GM12891 (cell line): ENCODE data around the gene PCAT7.
"Not testable (repeated sequence)": the region's sequence is repeated elsewhere in the genome, so short reads cannot be mapped to it uniquely, and the experiment has no call there.

Source experiments
- DNase-seq: peaks from one replicate; pipeline ENCODE4 v3.0.0; 2011; ENCODE audit warnings: low spot score; ENCODE audit not compliant: insufficient read length
- FAIRE-seq: peaks from 2 replicates; lab custom pipeline; 2011; peaks lifted over from hg19 to GRCh38; lab: Jason Lieb, UNC
- PAX5 ChIP-seq: IDR thresholded peaks from 2 replicates; pipeline ENCODE4 v1.6.1; 2011; ENCODE audit warnings: low read length, moderate library complexity, mild to moderate bottlenecking; ENCODE audit not compliant: insufficient read depth, severe bottlenecking
- POLR2A ChIP-seq: IDR thresholded peaks from 2 replicates; pipeline ENCODE4 v1.6.1; 2011; ENCODE audit warnings: low read depth, low read length, control low read depth
- POLR2AphosphoS5 ChIP-seq: IDR thresholded peaks from 2 replicates; pipeline ENCODE4 v1.6.1; 2011; ENCODE audit warnings: low read depth, low read length, control low read depth
- POU2F2 ChIP-seq: IDR thresholded peaks from 2 replicates; pipeline ENCODE4 v1.6.1; 2011; ENCODE audit warnings: low read depth, mild to moderate bottlenecking, control low read depth, low read length, moderate library complexity
- SPI1 ChIP-seq: IDR thresholded peaks from 2 replicates; pipeline ENCODE4 v1.6.1; 2011; ENCODE audit warnings: low read depth, low read length, control low read depth
- TAF1 ChIP-seq: IDR thresholded peaks from 2 replicates; pipeline ENCODE4 v1.6.1; 2011; ENCODE audit warnings: low read depth, low read length, control low read depth

Gene PCAT7

DNA sequence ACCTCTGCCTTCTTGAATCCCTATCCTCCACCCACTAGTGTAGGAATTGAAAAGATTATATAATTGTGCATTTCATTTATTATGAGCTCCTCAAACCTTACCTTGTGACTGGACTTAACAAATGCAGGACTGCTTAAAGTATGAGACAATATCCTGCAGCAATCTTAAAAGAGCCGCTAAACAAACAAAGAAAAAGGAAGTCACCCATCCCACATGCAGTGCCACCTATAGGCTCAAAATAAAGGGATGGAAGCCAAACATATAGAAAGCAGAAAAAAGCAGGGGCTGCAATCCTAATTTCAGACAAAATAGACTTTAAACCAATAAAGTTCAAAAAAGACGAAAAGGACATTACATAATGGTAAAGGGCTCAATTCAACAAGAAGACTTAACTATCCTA, 8.7 kb downstream of the PCAT7 start:
- DNase-seq (no peak), FAIRE-seq (no peak)
- TF ChIP-seq POLR2A = no peak
- TF ChIP-seq POLR2AphosphoS5 = no peak
- no peak for TF ChIP-seq POU2F2
- TF ChIP-seq SPI1 = no peak
- no peak for TF ChIP-seq TAF1
- no peak for TF ChIP-seq PAX5

DNA sequence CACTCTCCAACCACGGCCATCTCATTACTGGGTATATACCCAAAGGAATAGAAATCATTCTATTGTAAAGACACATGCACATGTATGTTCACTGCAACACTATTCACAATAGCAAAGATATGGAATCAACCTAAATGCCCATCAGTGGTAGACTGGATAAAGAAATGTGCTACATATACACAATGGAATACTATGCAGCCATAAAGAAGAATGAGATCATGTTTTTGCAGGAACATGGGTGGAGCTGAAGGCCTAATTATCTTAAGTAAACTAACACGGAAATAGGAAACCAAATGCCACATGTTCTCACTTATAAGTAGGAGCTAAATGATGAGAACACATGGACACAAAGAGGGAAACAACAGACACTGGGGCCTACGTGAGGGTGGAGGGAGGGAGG, 9.4 kb downstream of the PCAT7 start:
- DNase-seq, FAIRE-seq: not testable (repeated sequence)

DNA sequence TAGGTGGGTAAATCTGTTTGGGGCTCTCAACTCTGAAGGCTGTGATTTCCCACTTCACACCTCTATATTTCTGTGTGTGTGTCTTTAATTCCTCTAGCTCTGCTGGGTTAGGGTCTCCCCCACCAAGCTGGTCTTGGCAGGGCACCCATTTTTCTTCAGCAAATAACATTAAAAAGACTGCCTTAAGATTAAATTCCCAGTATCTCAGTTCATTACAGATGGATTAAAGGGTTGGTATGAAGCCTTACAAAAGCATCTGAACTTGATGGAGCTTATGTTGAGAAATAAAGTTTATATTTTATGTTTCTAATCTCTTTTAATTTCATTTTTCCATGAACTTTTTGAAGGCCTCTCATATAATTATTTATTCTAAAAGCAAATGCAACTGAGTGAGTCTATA, 11.7 kb downstream of the PCAT7 start:
- FAIRE-seq (no peak), DNase-seq (no peak)
- TF ChIP-seq POLR2AphosphoS5 (no peak), PAX5 (no peak), SPI1 (no peak)

DNA sequence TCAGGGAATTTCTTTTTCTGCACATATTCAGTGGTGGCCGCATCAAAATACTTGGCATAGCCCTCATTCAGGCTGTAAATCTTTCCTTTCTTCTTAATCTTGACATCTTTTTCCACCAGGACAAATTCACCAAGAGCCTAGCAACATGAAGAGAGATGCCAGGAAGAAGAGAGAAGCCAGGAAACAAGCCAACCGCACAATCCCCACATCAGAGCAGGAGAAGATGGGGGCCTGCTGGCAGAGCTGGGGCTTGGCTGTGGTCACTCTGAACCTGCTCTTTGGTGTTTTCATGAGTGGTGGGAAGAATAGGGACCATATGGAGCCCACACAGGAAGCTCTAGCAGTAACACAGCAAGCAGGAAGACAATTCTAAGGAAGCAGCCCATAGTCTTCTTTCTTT, 12.4 kb downstream of the PCAT7 start:
- no peak for TF ChIP-seq SPI1
- TF ChIP-seq POLR2A = no peak
- TF ChIP-seq POU2F2 = no peak
- no peak for TF ChIP-seq POLR2AphosphoS5
- FAIRE-seq (no peak), DNase-seq (no peak)

DNA sequence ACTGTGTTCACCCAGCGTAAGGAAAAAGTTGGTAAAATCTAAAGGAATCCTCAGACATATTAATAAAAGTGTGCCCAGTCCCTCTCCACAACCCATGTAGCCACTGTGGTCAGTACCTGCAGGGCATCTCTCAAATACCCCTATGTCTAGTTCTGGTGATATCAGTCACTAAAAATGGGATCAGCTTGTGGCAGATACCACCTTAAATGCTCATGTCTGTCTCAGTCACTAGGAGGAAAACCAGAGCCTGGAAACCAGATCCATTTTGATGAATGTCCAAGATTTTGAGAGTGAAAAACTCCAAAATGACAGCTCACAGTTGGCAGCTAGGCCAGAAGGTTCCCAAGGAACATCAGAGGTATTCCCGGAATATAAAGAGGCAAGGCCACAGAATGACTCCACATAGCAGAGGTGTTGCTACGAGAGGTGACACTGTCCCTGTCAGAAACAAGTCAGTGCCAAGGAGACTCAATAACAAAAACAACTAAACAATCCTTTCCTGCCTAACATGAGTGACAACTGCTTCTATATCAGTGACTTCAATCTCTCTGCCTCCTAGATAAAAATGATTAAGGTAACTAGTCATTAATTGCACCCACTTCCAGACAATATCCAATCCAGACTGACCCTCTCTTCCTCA, 13.5 kb downstream of the PCAT7 start:
- FAIRE-seq = no peak

DNA sequence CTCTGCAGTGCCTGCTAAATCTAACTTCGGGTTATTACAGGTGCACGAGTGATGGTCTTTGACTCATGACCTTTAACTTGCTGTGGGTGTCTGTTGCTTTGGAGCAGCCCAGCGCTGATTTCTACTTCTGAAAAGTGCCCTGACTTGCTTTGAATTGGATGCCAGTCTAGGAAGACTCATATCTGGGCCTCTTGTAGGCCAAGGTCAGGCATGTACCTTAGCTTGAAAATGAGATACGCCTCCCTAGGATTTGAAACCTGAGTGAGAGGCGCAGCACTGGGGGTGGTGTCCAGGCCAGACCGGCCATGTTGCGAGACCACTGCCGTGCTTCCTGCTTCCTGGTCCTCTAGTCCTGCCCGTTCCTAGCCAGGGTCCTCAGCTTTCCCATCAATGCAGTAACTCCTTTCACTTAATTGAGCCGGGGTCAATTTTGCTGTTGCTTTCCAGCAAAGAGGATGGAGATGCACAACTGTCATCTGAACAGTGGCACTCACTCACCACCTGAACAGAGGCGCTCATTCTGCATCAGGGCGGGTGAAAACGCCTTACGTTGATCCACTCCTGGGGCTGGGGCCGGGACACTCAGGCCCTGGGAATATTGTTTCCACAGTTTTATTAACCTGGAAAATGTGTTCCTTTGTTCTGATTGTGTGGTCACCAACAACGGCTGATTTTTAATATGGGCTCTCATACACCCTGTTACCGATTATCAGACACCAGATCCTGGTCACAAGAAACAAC, 14.3 kb downstream of the PCAT7 start:
- no peak for DNase-seq
- TF ChIP-seq POU2F2 (no peak), SPI1 (no peak), PAX5 (no peak), POLR2A (no peak), TAF1 (no peak), POLR2AphosphoS5 (no peak)
- no peak for FAIRE-seq

More for the DNA sequence above, 13.5 kb downstream of the PCAT7 start:
- TF ChIP-seq POU2F2 = no peak
- TF ChIP-seq PAX5 = no peak
- no peak for TF ChIP-seq TAF1
- TF ChIP-seq POLR2A = no peak
- no peak for TF ChIP-seq POLR2AphosphoS5
- TF ChIP-seq SPI1 = no peak
- no peak for DNase-seq

DNA sequence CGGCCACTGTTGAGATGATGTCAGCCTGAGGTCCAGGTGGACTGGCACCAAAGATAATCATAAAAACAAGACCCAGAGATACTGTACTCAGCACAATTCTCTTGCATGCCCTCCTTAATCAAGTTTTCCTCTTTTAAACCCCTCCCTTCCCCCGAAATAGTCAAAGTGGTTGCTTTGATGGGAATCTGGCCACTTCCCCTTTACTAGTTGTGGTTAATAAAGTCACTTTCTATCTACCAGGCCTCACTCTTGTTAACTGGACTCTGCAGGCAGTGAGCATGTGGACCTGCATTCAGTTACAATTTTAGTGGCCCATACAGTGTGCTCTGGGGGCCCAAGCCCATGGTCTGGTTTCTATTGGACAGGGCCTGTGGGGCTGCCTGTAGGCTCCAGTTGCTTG, 21.2 kb downstream of the PCAT7 start:
- TF ChIP-seq SPI1 (peak; percentile 74), PAX5 (no peak)
- no peak for DNase-seq
- FAIRE-seq = no peak

DNA sequence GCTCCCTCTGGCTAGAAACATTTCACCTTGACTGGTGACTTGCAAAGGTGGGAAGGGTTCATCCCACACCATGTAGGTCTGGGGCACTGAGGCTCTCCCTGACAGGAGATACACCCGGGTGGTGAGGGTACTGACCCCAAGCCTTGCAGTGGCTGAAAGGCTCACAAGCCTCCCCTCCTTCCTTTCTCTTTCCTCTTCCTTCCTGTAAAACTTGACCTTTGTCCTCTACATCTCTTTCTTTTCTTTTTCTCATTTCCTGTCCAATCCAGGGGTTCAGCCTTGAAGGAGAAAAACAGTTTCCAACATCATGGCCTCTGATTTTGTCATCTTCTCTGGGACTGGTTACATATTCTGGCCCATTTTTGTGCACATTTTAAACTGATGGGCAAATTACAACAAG, 22.2 kb downstream of the PCAT7 start:
- FAIRE-seq (no peak), DNase-seq (no peak)
- TF ChIP-seq TAF1 = no peak
- TF ChIP-seq POU2F2 = no peak
- no peak for TF ChIP-seq SPI1
- no peak for TF ChIP-seq POLR2A
- no peak for TF ChIP-seq POLR2AphosphoS5
- no peak for TF ChIP-seq PAX5

DNA sequence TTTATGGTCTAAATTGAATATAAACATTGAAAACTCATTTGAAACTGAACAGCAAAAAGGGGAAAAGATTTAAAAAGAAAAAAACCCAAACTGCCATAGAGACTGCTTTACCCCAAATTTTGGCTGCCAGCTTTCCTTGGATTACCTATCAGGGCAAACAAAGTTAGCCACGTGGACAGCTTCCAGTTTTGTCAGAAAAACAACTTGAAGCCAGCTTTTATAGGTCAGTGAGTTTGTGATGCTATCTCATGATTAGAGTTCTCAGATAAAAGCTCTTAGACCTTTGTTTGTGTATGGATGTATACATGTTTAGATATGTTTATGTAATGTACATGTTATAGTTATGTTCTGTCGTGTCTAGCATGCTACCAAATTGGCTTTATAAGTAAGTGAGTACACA, 22.7 kb downstream of the PCAT7 start:
- DNase-seq = no peak
- no peak for FAIRE-seq
- no peak for TF ChIP-seq PAX5
- no peak for TF ChIP-seq TAF1
- TF ChIP-seq POLR2AphosphoS5 = no peak
- TF ChIP-seq POU2F2 = no peak
- TF ChIP-seq POLR2A = no peak
- no peak for TF ChIP-seq SPI1

DNA sequence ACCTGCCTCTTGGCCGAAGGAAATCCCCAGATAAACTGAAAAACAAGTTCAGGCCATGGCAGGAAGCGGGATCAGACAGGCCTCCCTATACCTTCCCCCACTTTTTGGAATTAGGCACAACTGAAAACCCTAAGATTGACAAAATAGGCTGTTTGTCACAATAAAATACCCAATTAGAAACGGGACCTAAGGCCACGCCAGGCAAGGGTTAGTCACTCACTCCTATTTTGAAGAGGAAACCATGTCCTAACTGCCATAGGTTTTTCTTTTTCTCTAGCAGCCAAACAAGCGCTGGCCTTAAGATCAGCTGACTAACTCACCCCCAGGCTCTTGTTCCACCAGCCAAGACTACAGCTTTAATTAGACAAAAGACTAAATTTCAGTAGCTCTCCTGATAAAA, 26.8 kb downstream of the PCAT7 start:
- DNase-seq (no peak), FAIRE-seq (no peak)
- no peak for TF ChIP-seq POLR2A
- TF ChIP-seq TAF1 = no peak
- no peak for TF ChIP-seq SPI1
- no peak for TF ChIP-seq PAX5
- no peak for TF ChIP-seq POLR2AphosphoS5
- no peak for TF ChIP-seq POU2F2

DNA sequence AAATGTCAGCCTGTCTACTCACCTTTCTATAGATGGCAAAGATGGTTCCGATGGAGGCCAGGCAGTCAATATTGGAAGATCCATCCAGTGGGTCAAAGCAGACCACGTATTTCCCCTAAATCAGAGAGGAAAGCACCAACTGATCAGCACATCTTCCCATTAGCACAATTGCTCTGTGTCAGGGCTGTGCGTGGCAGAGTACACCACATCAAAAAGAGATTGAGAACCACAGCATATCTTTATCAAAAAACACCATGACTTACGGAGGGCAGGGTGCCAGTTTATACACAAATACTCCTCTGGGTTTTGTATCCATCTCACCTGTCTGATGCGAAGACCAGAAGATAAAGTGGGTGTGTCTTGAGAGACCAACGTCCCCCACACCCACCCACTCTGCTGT, 29.7 kb downstream of the PCAT7 start:
- no peak for FAIRE-seq
- TF ChIP-seq PAX5 = no peak
- no peak for TF ChIP-seq SPI1
- no peak for TF ChIP-seq POLR2AphosphoS5
- TF ChIP-seq POLR2A = no peak
- no peak for TF ChIP-seq POU2F2
- TF ChIP-seq TAF1 = no peak
- no peak for DNase-seq
